Uterus (tissue), 2 donors: ENCODE results near the gene HIVEP3.

ENCODE experiments used
- CTCF ChIP-seq, 4 experiments: fragments of 200-600 bp in 2 of 4; fragments of 450-650 bp in 2 of 4; sonication (generic) in 2 of 4; IDR thresholded peaks; one replicate each; pipeline ENCODE4 v1.5.1; 2016 to 2019; ENCODE audit warnings: antibody characterized with exemption in 4 of 4, mild to moderate bottlenecking in 2 of 4, moderate library complexity in 1 of 4
- POLR2A ChIP-seq, 2 donors: fragments of 450-650 bp; IDR thresholded peaks; one replicate each; pipeline ENCODE4 v1.6.1; 2016; ENCODE audit warnings: antibody characterized with exemption in 2 of 2, mild to moderate bottlenecking in 1 of 2, moderate library complexity in 1 of 2

GRCh38 chr1:41880261-41880660, 38.5 kb downstream of the HIVEP3 start:
- TF ChIP-seq POLR2A (IDR thresholded peaks at IDR 0.05) (no peak), CTCF (IDR thresholded peaks at IDR 0.05) (no peak)
